ENCODE data around the gene MUC5AC. TPM values are rescaled to one million over a fixed set of nuclear protein-coding genes. Genes with fewer than 3 reads are reported as not detected.
"Not testable (repeated sequence)": the region's sequence is repeated elsewhere in the genome, so short reads cannot be mapped to it uniquely, and the experiment has no call there.

Gene MUC5AC
- polyA plus RNA-seq, 1 donor from 2014 or later: not detected

- no peak overlapping the region for H3K27ac ChIP-seq (ENCODE audit: low read length)
- TF ChIP-seq POLR2AphosphoS5 (IDR thresholded peaks at IDR 0.05) (no peak), CTCF (IDR thresholded peaks at IDR 0.05; ENCODE audit: poor library complexity, severe bottlenecking) (no peak), MXI1 (conservative IDR thresholded peaks at IDR 0.05; ENCODE audit: poor library complexity, severe bottlenecking) (no peak), EP300 (conservative IDR thresholded peaks at IDR 0.05; ENCODE audit: poor library complexity, severe bottlenecking) (no peak), REST (IDR thresholded peaks at IDR 0.05; ENCODE audit: borderline replicate concordance) (no peak), EZH2 (IDR thresholded peaks at IDR 0.05; ENCODE audit: borderline replicate concordance, insufficient read depth, low read length, poor library complexity, severe bottlenecking) (no peak), RAD21 (conservative IDR thresholded peaks at IDR 0.05) (no peak), TAF1 (IDR thresholded peaks at IDR 0.05; ENCODE audit: low read depth) (no peak), SMC3 (conservative IDR thresholded peaks at IDR 0.05; ENCODE audit: poor library complexity) (no peak)
- H3K79me2 ChIP-seq (replicated peaks; ENCODE audit: insufficient read depth, low read length): no peaks in the 10 kb centered on the region
- H3K9me3 ChIP-seq (ENCODE audit: low read length): no peaks in the 10 kb centered on the region
- no peak overlapping the region for H3K4me3 ChIP-seq (ENCODE audit: low read length)
- no peaks in the 10 kb centered on the region for H3K36me3 ChIP-seq (ENCODE audit: insufficient read depth, low read length)
- no peaks in the 10 kb centered on the region for H4K20me1 ChIP-seq (ENCODE audit: insufficient read depth)
- H3F3A ChIP-seq (ENCODE audit: insufficient read depth, low read length, poor library complexity, severe bottlenecking): no peaks in the 10 kb centered on the region
- H3K9ac ChIP-seq (ENCODE audit: low read length): no peak overlapping the region
- no peaks in the 10 kb centered on the region for H3K9me2 ChIP-seq (ENCODE audit: insufficient read depth, low read length)
- no peak overlapping the region for H3K4me2 ChIP-seq (ENCODE audit: low read length)
- H3K27me3 ChIP-seq (ENCODE audit: insufficient read depth, low read depth, low read length): no peaks in the 10 kb centered on the region
- H2AFZ ChIP-seq (ENCODE audit: low read depth, low read length): no peak overlapping the region
Measured at GRCh38 chr11:1153951-1154493, 3.7 kb upstream of the MUC5AC start.

- not testable (repeated sequence) for H3K9me3 ChIP-seq (ENCODE audit: low read length); H2AFZ ChIP-seq (ENCODE audit: low read depth, low read length); H3K36me3 ChIP-seq (ENCODE audit: insufficient read depth, low read length); H3K4me2 ChIP-seq (ENCODE audit: low read length); H3K4me3 ChIP-seq (ENCODE audit: low read length); H3F3A ChIP-seq (ENCODE audit: insufficient read depth, low read length, poor library complexity, severe bottlenecking); H3K79me2 ChIP-seq (replicated peaks; ENCODE audit: insufficient read depth, low read length); H4K20me1 ChIP-seq (ENCODE audit: insufficient read depth); H3K27me3 ChIP-seq (ENCODE audit: insufficient read depth, low read depth, low read length); H3K9me2 ChIP-seq (ENCODE audit: insufficient read depth, low read length); H3K9ac ChIP-seq (ENCODE audit: low read length); H3K27ac ChIP-seq (ENCODE audit: low read length)
Measured at GRCh38 chr11:1154656-1155055, 3.1 kb upstream of the MUC5AC start.

- H3F3A ChIP-seq (ENCODE audit: insufficient read depth, low read length, poor library complexity, severe bottlenecking): no peaks in the 10 kb centered on the region
- H3K9me2 ChIP-seq (ENCODE audit: insufficient read depth, low read length): no peaks in the 10 kb centered on the region
- H3K4me2 ChIP-seq (ENCODE audit: low read length): no peak overlapping the region
- H3K27ac ChIP-seq (ENCODE audit: low read length): no peak overlapping the region
- H3K9ac ChIP-seq (ENCODE audit: low read length): no peak overlapping the region
- H3K27me3 ChIP-seq (ENCODE audit: insufficient read depth, low read depth, low read length): no peaks in the 10 kb centered on the region
- no peaks in the 10 kb centered on the region for H3K79me2 ChIP-seq (replicated peaks; ENCODE audit: insufficient read depth, low read length)
- no peaks in the 10 kb centered on the region for H3K36me3 ChIP-seq (ENCODE audit: insufficient read depth, low read length)
- H3K9me3 ChIP-seq (ENCODE audit: low read length): no peaks in the 10 kb centered on the region
- H4K20me1 ChIP-seq (ENCODE audit: insufficient read depth): no peaks in the 10 kb centered on the region
- TF ChIP-seq POLR2AphosphoS5 (IDR thresholded peaks at IDR 0.05) (no peak), TAF1 (IDR thresholded peaks at IDR 0.05; ENCODE audit: low read depth) (no peak), EP300 (conservative IDR thresholded peaks at IDR 0.05; ENCODE audit: poor library complexity, severe bottlenecking) (no peak), CTCF (IDR thresholded peaks at IDR 0.05; ENCODE audit: poor library complexity, severe bottlenecking) (no peak), MXI1 (conservative IDR thresholded peaks at IDR 0.05; ENCODE audit: poor library complexity, severe bottlenecking) (no peak), SMC3 (conservative IDR thresholded peaks at IDR 0.05; ENCODE audit: poor library complexity) (no peak), RAD21 (conservative IDR thresholded peaks at IDR 0.05) (no peak), EZH2 (IDR thresholded peaks at IDR 0.05; ENCODE audit: borderline replicate concordance, insufficient read depth, low read length, poor library complexity, severe bottlenecking) (no peak), REST (IDR thresholded peaks at IDR 0.05; ENCODE audit: borderline replicate concordance) (no peak)
- H3K4me3 ChIP-seq (ENCODE audit: low read length): no peak overlapping the region
- H2AFZ ChIP-seq (ENCODE audit: low read depth, low read length): no peak overlapping the region
Measured at GRCh38 chr11:1155274-1155693, 2.5 kb upstream of the MUC5AC start.
